Astrocyte (in vitro differentiated cells and primary cell): ENCODE data around the gene AADACL2. TPM values are rescaled to one million over a fixed set of nuclear protein-coding genes. Genes with fewer than 3 reads are reported as not detected.

ENCODE experiments used
- DNase-seq: peaks from one replicate; pipeline ENCODE4 v3.0.0-alpha.2; 2010; ENCODE audit warnings: low read depth
- FAIRE-seq: peaks from 2 replicates; lab custom pipeline; 2011; peaks lifted over from hg19 to GRCh38; lab: Jason Lieb, UNC
- H2AFZ ChIP-seq: 2 replicates; pipeline ENCODE4 v1.6.0; 2012; ENCODE audit warnings: low read depth, low read length, inconsistent platforms
- H3K27ac ChIP-seq: 2 replicates; pipeline ENCODE4 v1.5.1; 2011; ENCODE audit warnings: low read depth, low read length, inconsistent platforms
- H3K27me3 ChIP-seq: 2 replicates; pipeline ENCODE4 v1.6.0; 2011; ENCODE audit warnings: low read length, inconsistent platforms; ENCODE audit not compliant: insufficient read depth
- H3K36me3 ChIP-seq: 2 replicates; pipeline ENCODE4 v1.5.1; 2011; ENCODE audit warnings: low read length, inconsistent platforms; ENCODE audit not compliant: insufficient read depth
- H3K4me1 ChIP-seq: 2 replicates; pipeline ENCODE4 v1.5.1; 2011; ENCODE audit warnings: low read length, inconsistent platforms; ENCODE audit not compliant: insufficient read depth
- H3K4me2 ChIP-seq: 2 replicates; pipeline ENCODE4 v1.6.0; 2012; ENCODE audit warnings: low read length, inconsistent platforms
- H3K4me3 ChIP-seq: 2 replicates; pipeline ENCODE4 v1.5.1; 2011; ENCODE audit warnings: low read depth, mild to moderate bottlenecking, low read length, inconsistent platforms; ENCODE audit not compliant: insufficient read depth
- H3K79me2 ChIP-seq: 2 replicates; pipeline ENCODE4 v1.6.0; 2012; ENCODE audit warnings: mild to moderate bottlenecking, low read length, inconsistent platforms; ENCODE audit not compliant: insufficient read depth
- H3K9ac ChIP-seq: 2 replicates; pipeline ENCODE4 v1.6.0; 2012; ENCODE audit warnings: mild to moderate bottlenecking, low read length, inconsistent platforms
- H3K9me3 ChIP-seq: 2 replicates; pipeline ENCODE4 v1.5.1; 2012; ENCODE audit warnings: low read depth, mild to moderate bottlenecking, low read length, inconsistent platforms; ENCODE audit not compliant: insufficient read depth
- H4K20me1 ChIP-seq: 2 replicates; pipeline ENCODE4 v1.6.0; 2012; ENCODE audit warnings: low read length, inconsistent platforms; ENCODE audit not compliant: insufficient read depth
- H3K27ac Mint-ChIP-seq: one replicate; pipeline ENCODE4 v1.8.0; 2021; ENCODE audit warnings: mild to moderate bottlenecking, mixed read lengths; ENCODE audit not compliant: unreplicated experiment
- H3K27me3 Mint-ChIP-seq: one replicate; pipeline ENCODE4 v1.8.0; 2021; ENCODE audit warnings: low read depth, mixed read lengths; ENCODE audit not compliant: unreplicated experiment
- H3K36me3 Mint-ChIP-seq: one replicate; pipeline ENCODE4 v1.8.0; 2021; ENCODE audit warnings: low read depth, mixed read lengths; ENCODE audit not compliant: unreplicated experiment
- H3K4me1 Mint-ChIP-seq: one replicate; pipeline ENCODE4 v1.8.0; 2021; ENCODE audit warnings: low read depth, mixed read lengths; ENCODE audit not compliant: unreplicated experiment
- H3K4me3 Mint-ChIP-seq: one replicate; pipeline ENCODE4 v1.8.0; 2021; ENCODE audit warnings: mild to moderate bottlenecking, moderate library complexity, mixed read lengths; ENCODE audit not compliant: unreplicated experiment
- H3K9me3 Mint-ChIP-seq: one replicate; pipeline ENCODE4 v1.8.0; 2021; ENCODE audit warnings: mild to moderate bottlenecking, mixed read lengths; ENCODE audit not compliant: unreplicated experiment
- EZH2 ChIP-seq: IDR thresholded peaks from 2 replicates; pipeline ENCODE4 v1.6.1; 2012; ENCODE audit warnings: mild to moderate bottlenecking, low read length, inconsistent platforms; ENCODE audit not compliant: insufficient read depth
- total RNA-seq: library from RNA; stranded (reverse); gene quantifications from 2 replicates; pipeline ENCODE4 v1.2.1, GENCODE V29; 2021
- TF ChIP-seq, protein P1 (sequence below): IDR thresholded peaks from 2 replicates; pipeline ENCODE4 v1.5.1; 2011; ENCODE audit warnings: low read depth, mild to moderate bottlenecking, inconsistent platforms, low read length, moderate library complexity; ENCODE audit not compliant: insufficient read depth

The AADACL2 gene
- total RNA-seq, 1 donor from 2014 or later, result not detected

DNA sequence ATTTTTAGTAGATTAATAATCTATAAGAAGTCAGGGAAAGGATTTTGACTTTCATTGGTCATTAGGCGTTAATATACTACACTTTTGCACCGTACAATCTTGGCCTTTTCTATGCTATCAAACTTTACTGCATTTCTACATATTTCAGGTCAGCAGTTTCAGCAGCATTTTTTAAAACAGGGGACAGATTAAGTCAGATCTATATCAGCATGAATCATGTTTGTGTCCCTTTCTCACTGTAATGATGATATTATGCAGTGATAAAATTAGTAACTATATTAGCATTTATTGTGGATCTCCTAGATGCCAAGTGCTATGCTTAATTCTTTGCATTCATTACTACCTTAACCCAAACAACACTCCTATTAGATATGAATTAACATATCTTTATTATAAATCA lies 59.9 kb downstream of the AADACL2 start:
- Mint-ChIP-seq H3K9me3 (no peaks in the 10 kb centered on the region), H3K27me3 (no peaks in the 10 kb centered on the region), H3K4me1 (peaks cover 7% of the 10 kb centered on the region), H3K4me3 (no peak overlapping the region), H3K36me3 (no peaks in the 10 kb centered on the region), H3K27ac (no peak overlapping the region)
- no peaks in the 10 kb centered on the region for H3K36me3 ChIP-seq
- no peaks in the 10 kb centered on the region for H3K9me3 ChIP-seq
- DNase-seq, result no peak
- TF ChIP-seq, protein P1, sequence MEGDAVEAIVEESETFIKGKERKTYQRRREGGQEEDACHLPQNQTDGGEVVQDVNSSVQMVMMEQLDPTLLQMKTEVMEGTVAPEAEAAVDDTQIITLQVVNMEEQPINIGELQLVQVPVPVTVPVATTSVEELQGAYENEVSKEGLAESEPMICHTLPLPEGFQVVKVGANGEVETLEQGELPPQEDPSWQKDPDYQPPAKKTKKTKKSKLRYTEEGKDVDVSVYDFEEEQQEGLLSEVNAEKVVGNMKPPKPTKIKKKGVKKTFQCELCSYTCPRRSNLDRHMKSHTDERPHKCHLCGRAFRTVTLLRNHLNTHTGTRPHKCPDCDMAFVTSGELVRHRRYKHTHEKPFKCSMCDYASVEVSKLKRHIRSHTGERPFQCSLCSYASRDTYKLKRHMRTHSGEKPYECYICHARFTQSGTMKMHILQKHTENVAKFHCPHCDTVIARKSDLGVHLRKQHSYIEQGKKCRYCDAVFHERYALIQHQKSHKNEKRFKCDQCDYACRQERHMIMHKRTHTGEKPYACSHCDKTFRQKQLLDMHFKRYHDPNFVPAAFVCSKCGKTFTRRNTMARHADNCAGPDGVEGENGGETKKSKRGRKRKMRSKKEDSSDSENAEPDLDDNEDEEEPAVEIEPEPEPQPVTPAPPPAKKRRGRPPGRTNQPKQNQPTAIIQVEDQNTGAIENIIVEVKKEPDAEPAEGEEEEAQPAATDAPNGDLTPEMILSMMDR, result no peak
- TF ChIP-seq EZH2, result no peak
- H3K79me2 ChIP-seq, result no peaks in the 10 kb centered on the region
- no peak overlapping the region for H3K27ac ChIP-seq
- H3K4me3 ChIP-seq, result no peak overlapping the region
- no peak overlapping the region for H3K9ac ChIP-seq
- H3K27me3 ChIP-seq, result no peaks in the 10 kb centered on the region
- no peak overlapping the region for H3K4me2 ChIP-seq
- H4K20me1 ChIP-seq, result no peaks in the 10 kb centered on the region
- no peak overlapping the region for H2AFZ ChIP-seq
- FAIRE-seq, result no peak
- H3K4me1 ChIP-seq, result no peaks in the 10 kb centered on the region

DNA sequence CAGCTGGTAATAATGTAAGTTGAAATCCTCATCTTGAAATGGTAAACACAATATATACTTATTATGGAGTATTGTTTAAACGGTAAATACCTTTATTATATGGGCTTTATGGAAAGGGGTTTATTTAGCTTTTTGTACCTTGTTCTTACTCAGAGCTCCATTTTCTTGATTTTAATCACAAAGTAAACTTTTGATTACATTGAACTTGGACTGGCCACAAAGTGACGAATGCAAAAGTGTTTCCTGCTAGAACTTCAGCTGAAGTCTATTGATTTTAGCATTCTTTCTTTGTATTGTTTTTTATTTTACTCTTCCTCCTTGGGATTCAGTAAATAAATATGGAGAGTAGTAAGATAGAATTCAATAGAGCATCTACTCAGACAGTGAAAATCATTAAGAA lies 60.4 kb downstream of the AADACL2 start:
- H3K4me2 ChIP-seq, result no peak overlapping the region
- no peak overlapping the region for H3K27ac ChIP-seq
- FAIRE-seq, result no peak
- H3K27me3 Mint-ChIP-seq, result no peaks in the 10 kb centered on the region
- no peaks in the 10 kb centered on the region for H3K27me3 ChIP-seq
- no peak overlapping the region for H3K4me3 Mint-ChIP-seq
- TF ChIP-seq EZH2, result no peak
- TF ChIP-seq, protein P1, result no peak
- H3K9ac ChIP-seq, result no peak overlapping the region
- no peak for DNase-seq
- H3K79me2 ChIP-seq, result no peaks in the 10 kb centered on the region
- no peak overlapping the region for H3K4me3 ChIP-seq
- peaks cover 7% of the 10 kb centered on the region for H3K4me1 Mint-ChIP-seq
- H3K27ac Mint-ChIP-seq, result no peak overlapping the region
- H3K4me1 ChIP-seq, result no peaks in the 10 kb centered on the region
- no peaks in the 10 kb centered on the region for H3K9me3 Mint-ChIP-seq
- H2AFZ ChIP-seq, result no peak overlapping the region
- no peaks in the 10 kb centered on the region for H3K9me3 ChIP-seq
- H4K20me1 ChIP-seq, result no peaks in the 10 kb centered on the region
- no peaks in the 10 kb centered on the region for H3K36me3 Mint-ChIP-seq
- H3K36me3 ChIP-seq, result no peaks in the 10 kb centered on the region

DNA sequence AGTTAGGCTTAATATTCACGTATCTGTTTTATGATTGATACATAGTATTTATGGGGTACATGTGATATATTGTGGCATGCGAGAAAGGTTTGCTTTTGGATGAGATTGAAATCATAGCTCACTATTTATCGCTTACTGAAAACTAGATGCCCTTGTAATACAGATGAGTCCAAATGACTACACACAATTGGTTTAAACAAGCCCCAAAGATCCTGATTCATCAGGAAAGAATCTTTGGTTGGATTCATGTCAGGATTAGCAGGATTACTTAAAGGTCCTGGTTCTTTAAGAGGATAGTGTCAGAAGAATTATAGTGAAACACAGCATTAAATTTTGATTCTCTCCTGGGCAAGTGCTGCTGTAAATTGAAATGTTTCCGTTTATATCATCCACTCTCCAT lies 61.5 kb downstream of the AADACL2 start:
- Histone ChIP-seq H3K27ac (no peak overlapping the region), H3K4me1 (no peaks in the 10 kb centered on the region), H2AFZ (no peak overlapping the region), H3K36me3 (no peaks in the 10 kb centered on the region), H3K4me3 (no peak overlapping the region), H3K9ac (no peak overlapping the region), H3K79me2 (no peaks in the 10 kb centered on the region), H4K20me1 (no peaks in the 10 kb centered on the region), H3K27me3 (no peaks in the 10 kb centered on the region), H3K9me3 (no peaks in the 10 kb centered on the region), H3K4me2 (no peak overlapping the region)
- H3K27me3 Mint-ChIP-seq, result no peaks in the 10 kb centered on the region
- TF ChIP-seq, protein P1, result no peak
- TF ChIP-seq EZH2, result no peak
- DNase-seq (peak; percentile 86), FAIRE-seq (peak; percentile 90)
- H3K9me3 Mint-ChIP-seq, result no peaks in the 10 kb centered on the region
- peak overlapping the region; percentile 34 for H3K27ac Mint-ChIP-seq
- no peaks in the 10 kb centered on the region for H3K36me3 Mint-ChIP-seq
- no peak overlapping the region for H3K4me3 Mint-ChIP-seq
- peaks cover 12% of the 10 kb centered on the region for H3K4me1 Mint-ChIP-seq
